HCT116 (cell line): ENCODE data around the gene THSD4. TPM values are rescaled to one million over a fixed set of nuclear protein-coding genes. Genes with fewer than 3 reads are reported as not detected.

Source experiments
- ATAC-seq: fragments of 200-7000 bp; cut with Tn5 transposase; 2 replicates; pipeline ENCODE4 v1.9.1; 2020; ENCODE audit warnings: mild to moderate bottlenecking, moderate library complexity
- BruUV-seq: library from RNA; stranded (reverse); fragments of 400-500 nt; replicated peaks from 2 replicates; lab custom pipeline; 2021; lab: Mats Ljungman, UMichigan
- CTCF ChIA-PET: fragments of 300-600 bp; sonication (Branson Sonifier 250); formaldehyde crosslinking; loops from one replicate; lab custom pipeline; 2021; ENCODE audit warnings: antibody characterized with exemption; lab: Charles Lee
- POLR2A ChIA-PET: fragments of 300-600, 350-600 bp; sonication (Branson Sonifier 250); formaldehyde crosslinking; loops from one replicate; lab custom pipeline; 2021; ENCODE audit warnings: antibody characterized with exemption; lab: Charles Lee
- RAD21 ChIA-PET, 2 experiments: fragments of 300-600 bp; sonication (Branson Sonifier 250); formaldehyde crosslinking; loops; one replicate each; lab custom pipeline; 2023; ENCODE audit warnings: low total read pairs in 2 of 2; ENCODE audit not compliant: uncharacterized antibody in 2 of 2, unreplicated experiment in 2 of 2, low non-redundant PET in 1 of 2; lab: Charles Lee
- DNase-seq: peaks from one replicate; pipeline ENCODE4 v3.0.0-alpha.2; 2010; ENCODE audit warnings: low read depth, low spot score
- H2AFZ ChIP-seq: fragments of 200-600 bp; shearing (Covaris generic), sonication (generic); 2 replicates; pipeline ENCODE4 v1.6.1; 2017; ENCODE audit warnings: low read depth, mixed run types, mixed read lengths, antibody characterized with exemption, low read length; ENCODE audit not compliant: poor library complexity, severe bottlenecking
- H3K27ac ChIP-seq: 2 replicates; pipeline ENCODE4 v1.5.1; 2012; ENCODE audit warnings: low read depth, low read length
- H3K27me3 ChIP-seq: fragments of 200-600 bp; sonication (generic); 2 replicates; pipeline ENCODE4 v1.6.1; 2016; ENCODE audit warnings: mixed run types, low read length, mixed read lengths; ENCODE audit not compliant: insufficient read depth
- H3K36me3 ChIP-seq, 2 experiments: fragments of 200-500 bp in 1 of 2; fragments of 200-600 bp in 1 of 2; sonication (Bioruptor generic) in 1 of 2; sonication (generic) in 1 of 2; 2 replicates each; pipeline versions ENCODE4 v1.5.1 to v1.6.1; 2014 to 2016; ENCODE audit warnings: low read length in 2 of 2, inconsistent platforms in 1 of 2, mixed read lengths in 1 of 2, mixed run types in 1 of 2; ENCODE audit not compliant: insufficient read depth in 2 of 2, control insufficient read depth in 1 of 2
- H3K4me1 ChIP-seq, 2 experiments: fragments of 200-600 bp in 1 of 2; sonication (generic) in 1 of 2; 2 replicates each; pipeline versions ENCODE4 v1.5.1 to v1.6.1; 2012 to 2017; ENCODE audit warnings: low read length in 2 of 2, inconsistent platforms in 1 of 2, mild to moderate bottlenecking in 1 of 2, mixed read lengths in 1 of 2, mixed run types in 1 of 2, moderate library complexity in 1 of 2; ENCODE audit not compliant: insufficient read depth in 2 of 2, control insufficient read depth in 1 of 2
- H3K4me2 ChIP-seq: fragments of 200-600 bp; sonication (generic); 2 replicates; pipeline ENCODE4 v1.6.1; 2017; ENCODE audit warnings: mixed run types, low read length, mixed read lengths
- H3K4me3 ChIP-seq, 2 experiments: fragments of 200-600 bp in 1 of 2; sonication (generic) in 1 of 2; replicated peaks in 1 of 2; 2 replicates each; pipeline ENCODE4 v1.5.1; 2011 to 2016; ENCODE audit warnings: low read length in 2 of 2, control low read depth in 1 of 2, low read depth in 1 of 2, mild to moderate bottlenecking in 1 of 2, mixed read lengths in 1 of 2, mixed run types in 1 of 2
- H3K79me2 ChIP-seq: fragments of 200-600 bp; sonication (generic); 2 replicates; pipeline ENCODE4 v1.6.1; 2017; ENCODE audit warnings: mild to moderate bottlenecking, mixed run types, low read length, moderate library complexity, mixed read lengths; ENCODE audit not compliant: insufficient read depth
- H3K9ac ChIP-seq: fragments of 200-600 bp; sonication (generic); 2 replicates; pipeline ENCODE4 v1.6.1; 2016; ENCODE audit warnings: low read length, mixed read lengths
- H3K9me2 ChIP-seq: fragments of 200-600 bp; sonication (generic), shearing (Covaris generic); 2 replicates; pipeline ENCODE4 v1.6.1; 2017; ENCODE audit warnings: mixed run types, mild to moderate bottlenecking, moderate library complexity; ENCODE audit not compliant: insufficient read depth
- H3K9me3 ChIP-seq, 2 experiments: fragments of 200-500 bp in 1 of 2; fragments of 200-600 bp in 1 of 2; sonication (Bioruptor generic) in 1 of 2; sonication (generic) in 1 of 2; 2 replicates each; pipeline ENCODE4 v1.6.1; 2014 to 2017; ENCODE audit warnings: low read length in 2 of 2, mixed read lengths in 2 of 2, inconsistent platforms in 1 of 2, low read depth in 1 of 2, mild to moderate bottlenecking in 1 of 2, mixed run types in 1 of 2, moderate library complexity in 1 of 2; ENCODE audit not compliant: control insufficient read depth in 1 of 2, insufficient read depth in 1 of 2
- H4K20me1 ChIP-seq: fragments of 200-600 bp; sonication (generic), shearing (Covaris generic); 2 replicates; pipeline ENCODE4 v1.6.1; 2017; ENCODE audit warnings: mixed run types, mild to moderate bottlenecking, moderate library complexity; ENCODE audit not compliant: insufficient read depth
- EGR1 ChIP-seq: IDR thresholded peaks from 2 replicates; pipeline ENCODE4 v1.6.1; 2012; ENCODE audit warnings: low read depth
- ELF1 ChIP-seq: IDR thresholded peaks from 2 replicates; pipeline ENCODE4 v1.6.1; 2012; ENCODE audit warnings: low read depth, borderline replicate concordance
- EZH2 ChIP-seq: fragments of 200-600 bp; sonication (generic); IDR thresholded peaks from 2 replicates; pipeline ENCODE4 v1.6.1; 2017; ENCODE audit warnings: antibody characterized with exemption, mixed run types
- EZH2phosphoT487 ChIP-seq: fragments of 200-600 bp; IDR thresholded peaks from 2 replicates; pipeline ENCODE4 v1.6.1; 2018; ENCODE audit warnings: antibody characterized with exemption, borderline replicate concordance
- POLR2A ChIP-seq: IDR thresholded peaks from 2 replicates; pipeline ENCODE4 v1.7.0; 2011; ENCODE audit warnings: borderline replicate concordance; ENCODE audit not compliant: insufficient read depth, insufficient read length; ENCODE audit errors: extremely low read depth
- POLR2AphosphoS5 ChIP-seq: IDR thresholded peaks from 2 replicates; pipeline ENCODE4 v1.6.1; 2011; ENCODE audit warnings: mild to moderate bottlenecking, low read depth, low read length, moderate library complexity
- RAD21 ChIP-seq: IDR thresholded peaks from 2 replicates; pipeline ENCODE4 v1.6.1; 2012; ENCODE audit warnings: low read depth, mild to moderate bottlenecking
- REST ChIP-seq: IDR thresholded peaks from 2 replicates; pipeline ENCODE4 v1.6.1; 2012; ENCODE audit warnings: low read depth
- SIN3A ChIP-seq: IDR thresholded peaks from 2 replicates; pipeline ENCODE4 v1.6.1; 2012; ENCODE audit warnings: low read depth
- SP1 ChIP-seq: IDR thresholded peaks from 2 replicates; pipeline ENCODE4 v1.6.1; 2012; ENCODE audit warnings: low read depth
- SRF ChIP-seq: IDR thresholded peaks from 2 replicates; pipeline ENCODE4 v1.6.1; 2012; ENCODE audit warnings: low read depth
- ZBTB33 ChIP-seq: IDR thresholded peaks from 2 replicates; pipeline ENCODE4 v1.6.1; 2011; ENCODE audit warnings: mild to moderate bottlenecking, low read length, moderate library complexity; ENCODE audit not compliant: insufficient replicate concordance; ENCODE audit errors: extremely low read depth
- ZFX ChIP-seq: fragments of 450-650 bp; IDR thresholded peaks from 2 replicates; pipeline ENCODE4 v1.6.1; 2017
- ZNF274 ChIP-seq: fragments of 200-500 bp; sonication (Bioruptor generic); IDR thresholded peaks from 2 replicates; pipeline ENCODE4 v1.6.1; 2014; ENCODE audit warnings: mild to moderate bottlenecking, low read depth, low read length, inconsistent platforms
- intact Hi-C: fragments of 100-400 bp; cut with micrococcal nuclease; formaldehyde crosslinking; loops from 2 replicates; pipeline ENCODE4 v1.10.0; 2022
- total RNA-seq: library from RNA; stranded (reverse); gene quantifications from one replicate; pipeline ENCODE4 v1.2.1, GENCODE V29; 2021; ENCODE audit not compliant: unreplicated experiment
- TF ChIP-seq, protein P1 (sequence below): IDR thresholded peaks from 2 replicates; pipeline ENCODE4 v1.6.1; 2012
- TF ChIP-seq, protein P2 (sequence below): IDR thresholded peaks from 2 replicates; pipeline ENCODE4 v1.6.1; 2012

Gene THSD4
- total RNA-seq, 1 experiment from 2014 or later = 30.5 TPM

- no peaks in the 10 kb centered on the region for H3K4me1 ChIP-seq
- DNase-seq (no peak), ATAC-seq (no peak)
- H3K27me3 ChIP-seq = no peaks in the 10 kb centered on the region
- H3K9me2 ChIP-seq = no peaks in the 10 kb centered on the region
- TF ChIP-seq REST (no peak), SRF (no peak), SIN3A (no peak), ELF1 (no peak), ZBTB33 (no peak), EGR1 (no peak), RAD21 (no peak), EZH2 (no peak), EZH2phosphoT487 (no peak), ZNF274 (no peak), POLR2AphosphoS5 (no peak), ZFX (no peak), POLR2A (no peak), SP1 (no peak)
- TF ChIP-seq, protein P1, sequence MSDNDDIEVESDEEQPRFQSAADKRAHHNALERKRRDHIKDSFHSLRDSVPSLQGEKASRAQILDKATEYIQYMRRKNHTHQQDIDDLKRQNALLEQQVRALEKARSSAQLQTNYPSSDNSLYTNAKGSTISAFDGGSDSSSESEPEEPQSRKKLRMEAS = no peak
- TF ChIP-seq, protein P2, sequence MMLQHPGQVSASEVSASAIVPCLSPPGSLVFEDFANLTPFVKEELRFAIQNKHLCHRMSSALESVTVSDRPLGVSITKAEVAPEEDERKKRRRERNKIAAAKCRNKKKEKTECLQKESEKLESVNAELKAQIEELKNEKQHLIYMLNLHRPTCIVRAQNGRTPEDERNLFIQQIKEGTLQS = no peak
- H3K27ac ChIP-seq = no peak overlapping the region
- H3K4me2 ChIP-seq = no peak overlapping the region
- H4K20me1 ChIP-seq = no peaks in the 10 kb centered on the region
- RAD21 ChIA-PET = no interaction called here
- H3K9ac ChIP-seq = no peak overlapping the region
- H3K36me3 ChIP-seq = no peaks in the 10 kb centered on the region
- no TSS peak for BruUV-seq
- no peaks in the 10 kb centered on the region for H3K79me2 ChIP-seq
- no peak overlapping the region for H3K4me3 ChIP-seq
- POLR2A ChIA-PET = no interaction called here
- intact Hi-C loops = no loop called here
- no peak overlapping the region for H2AFZ ChIP-seq
- CTCF ChIA-PET = no interaction called here
- H3K9me3 ChIP-seq = no peaks in the 10 kb centered on the region
Measured at GRCh38 chr15:71815301-71815700, 700.0 kb downstream of the THSD4 start.
